ENCODE measurements around the gene PDE10A. TPM values are rescaled to one million over a fixed set of nuclear protein-coding genes. Genes with fewer than 3 reads are reported as not detected.
"Not testable (repeated sequence)": the region's sequence is repeated elsewhere in the genome, so short reads cannot be mapped to it uniquely, and the experiment has no call there.

The PDE10A gene
- total RNA-seq, 1 donor from 2014 or later = 62.7 TPM

DNA sequence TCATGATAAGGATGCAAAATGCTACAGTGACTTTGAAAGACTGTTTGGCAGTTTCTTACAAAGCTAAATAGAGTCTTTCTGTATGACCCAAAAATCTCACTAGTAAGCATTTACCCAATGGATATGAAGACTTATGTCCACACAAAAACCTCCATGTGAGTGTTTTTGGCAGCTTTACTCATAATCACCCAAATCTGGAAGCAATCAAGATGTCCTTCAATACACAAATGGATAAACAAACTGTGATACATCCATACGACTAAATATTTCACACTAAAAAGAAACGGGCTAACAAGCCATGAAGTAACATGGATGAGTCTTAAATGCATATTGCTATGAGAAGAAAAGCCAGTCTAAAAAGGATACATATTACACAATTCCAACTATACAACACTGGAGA lies 117.2 kb downstream of the PDE10A start:
- DNase-seq = no peak

DNA sequence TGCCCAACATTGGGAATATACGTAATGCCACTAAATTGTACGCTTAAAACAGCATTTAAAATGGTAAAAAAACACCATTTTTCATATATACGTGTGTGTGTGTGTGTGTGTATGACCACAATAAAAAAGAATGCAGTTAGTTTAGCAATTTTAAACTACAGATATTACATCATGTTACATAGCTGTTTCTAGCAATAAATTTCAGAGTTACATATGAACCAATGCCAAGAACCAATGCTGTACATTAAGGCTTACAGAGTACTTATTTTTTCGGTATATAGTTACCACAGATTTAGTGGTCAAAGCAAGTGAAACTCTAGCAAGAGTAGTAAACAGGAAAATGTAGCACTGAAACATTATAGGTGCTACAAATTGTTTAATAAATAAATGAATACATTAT lies 119.3 kb downstream of the PDE10A start:
- no peak for DNase-seq

DNA sequence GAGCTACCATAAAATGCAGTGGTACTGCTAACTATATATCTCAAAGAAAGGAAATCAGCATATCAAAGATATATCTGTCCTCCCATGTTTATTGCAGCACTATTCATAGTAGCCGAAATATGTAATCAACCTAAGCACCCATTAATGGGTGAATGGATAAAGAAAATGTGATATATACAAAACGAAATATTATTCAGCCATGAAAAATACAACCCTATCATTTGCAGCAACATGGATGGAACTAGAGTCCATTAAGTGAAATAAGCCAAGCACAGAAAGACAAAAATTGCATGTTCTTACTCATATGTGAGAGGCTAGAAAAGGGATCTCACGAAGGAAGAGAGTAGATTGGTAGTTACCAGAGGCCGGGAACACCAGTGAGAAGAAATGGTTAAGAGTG lies 126.1 kb downstream of the PDE10A start:
- no peak for DNase-seq

DNA sequence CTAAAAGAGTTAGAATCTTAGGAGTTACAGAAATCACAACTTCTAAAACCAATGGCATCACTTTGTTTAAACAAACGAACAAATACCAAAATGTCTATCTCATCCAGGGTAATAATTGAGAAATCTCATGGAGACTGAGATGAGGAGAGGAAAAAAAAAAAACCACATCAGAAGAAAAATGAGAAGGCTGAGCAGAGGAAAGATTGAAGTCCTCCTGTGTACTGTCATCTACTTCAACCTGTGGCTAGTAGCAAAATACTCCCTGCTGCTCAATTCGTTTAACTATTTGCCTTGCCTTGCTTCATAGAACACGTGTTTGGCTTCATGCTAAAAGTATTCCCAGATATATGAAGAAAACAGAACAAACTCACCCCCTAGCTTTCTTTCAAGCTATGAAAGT lies 143.7 kb downstream of the PDE10A start:
- no peak for DNase-seq

DNA sequence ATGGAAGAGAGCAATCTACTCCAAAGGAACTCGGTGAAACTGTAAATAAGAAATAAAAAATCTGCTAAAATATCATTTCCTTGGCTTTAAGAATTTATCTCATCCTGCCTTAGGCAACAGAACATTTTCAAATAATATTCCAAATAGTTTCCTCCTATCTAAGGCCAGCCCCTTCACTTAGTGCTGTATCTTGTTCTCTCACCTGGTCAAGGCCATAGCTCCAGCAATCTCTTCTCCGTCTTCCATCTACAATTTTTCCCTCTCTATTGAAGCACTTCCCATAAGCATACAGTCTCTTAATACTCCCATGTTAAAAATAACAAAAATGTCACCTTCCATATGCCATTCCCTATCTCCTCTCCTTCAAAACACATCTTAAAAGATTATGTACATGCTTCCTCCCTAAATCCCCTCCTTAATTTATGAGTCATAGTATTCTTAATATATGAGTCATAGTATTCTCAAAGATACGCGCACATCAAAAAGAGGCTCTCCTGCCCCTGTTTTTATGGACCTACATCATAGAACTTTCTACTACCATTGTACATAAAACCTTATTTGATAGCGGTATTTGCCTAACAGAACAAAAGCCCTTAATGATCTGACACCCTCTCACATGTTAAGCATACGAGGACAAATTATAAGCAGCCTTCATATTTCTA lies 146.9 kb downstream of the PDE10A start:
- DNase-seq = no peak

DNA sequence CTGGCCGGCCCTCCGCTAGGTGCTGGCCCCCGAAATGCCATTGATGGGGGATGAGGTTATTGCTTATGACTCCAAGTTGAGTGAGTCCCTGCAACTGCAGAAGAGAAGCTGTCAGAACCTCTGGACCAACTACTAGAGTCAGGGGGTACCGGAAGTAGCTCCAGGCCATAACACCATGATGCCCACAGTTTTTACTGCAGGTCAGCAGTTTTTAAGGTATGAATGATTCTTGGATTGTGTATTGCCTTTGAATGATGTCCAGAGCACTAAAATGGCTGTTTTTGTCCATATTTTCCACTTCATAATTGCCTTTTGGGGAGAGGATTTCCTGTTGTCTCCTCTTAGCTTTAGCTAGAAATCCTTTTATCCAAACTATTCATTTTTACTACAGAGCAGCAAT lies 148.4 kb downstream of the PDE10A start:
- DNase-seq = no peak

DNA sequence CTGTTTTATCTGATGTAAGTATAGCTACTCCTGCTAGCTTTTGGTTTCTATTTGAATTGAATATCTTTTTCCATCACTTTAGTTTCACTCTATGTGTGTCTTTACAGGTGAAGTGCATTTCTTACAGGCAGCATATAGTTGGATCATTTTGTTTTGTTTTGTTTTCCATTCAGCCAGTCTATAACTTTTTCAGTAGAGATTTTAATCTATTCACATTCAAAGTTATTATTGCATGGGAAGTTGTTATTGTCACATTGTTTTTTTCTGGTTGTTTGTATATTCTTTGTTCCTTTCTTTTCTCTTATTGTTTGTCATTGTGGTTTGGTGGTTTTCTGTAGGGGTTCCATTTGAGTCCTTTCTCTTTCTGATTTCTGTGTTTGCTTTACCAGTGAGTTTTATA lies 151.2 kb downstream of the PDE10A start:
- no peak for DNase-seq

DNA sequence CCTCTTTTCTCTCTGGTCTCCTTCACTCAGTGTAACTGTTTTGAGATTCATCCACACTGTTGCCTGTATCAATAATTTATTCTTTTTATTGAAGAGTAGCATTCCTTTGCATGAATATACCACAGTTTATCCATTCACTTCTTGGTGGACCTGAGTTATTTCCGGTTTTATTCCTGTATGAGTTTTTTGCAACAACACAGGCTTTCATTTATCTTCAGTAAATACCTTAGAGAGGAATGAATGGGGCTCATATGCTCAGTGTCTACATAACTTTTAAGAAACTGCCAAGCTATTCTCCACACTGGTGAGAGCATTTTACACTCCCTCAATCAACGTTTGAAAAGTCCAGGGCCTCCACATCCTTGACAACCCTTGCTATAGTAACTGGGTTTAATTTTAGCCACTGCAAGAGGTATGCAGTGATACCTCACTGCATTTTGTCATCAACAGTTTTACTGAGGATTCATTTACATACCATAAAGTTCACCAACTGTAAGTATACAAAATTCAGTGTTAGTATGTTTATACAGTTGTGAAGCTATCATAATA lies 154.6 kb downstream of the PDE10A start:
- no peak for DNase-seq

DNA sequence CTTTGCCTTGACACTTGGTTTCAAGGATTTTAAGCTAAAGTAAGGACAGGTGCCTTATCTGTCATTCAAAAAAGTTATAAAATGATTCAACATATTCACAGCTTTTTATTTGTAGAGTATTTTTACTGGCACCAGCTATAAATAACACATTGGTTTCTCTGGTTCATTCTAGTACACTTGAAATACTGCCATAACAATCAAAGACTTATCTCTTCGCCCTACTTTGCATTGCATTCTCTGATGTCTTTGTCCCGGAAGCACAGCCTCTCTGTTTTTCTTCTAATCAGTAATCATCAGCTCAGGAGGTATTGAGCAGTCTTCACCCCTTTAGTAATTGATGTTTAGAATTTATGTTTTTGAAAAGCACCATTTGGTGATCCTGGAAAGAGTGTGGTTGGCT lies 156.4 kb downstream of the PDE10A start:
- DNase-seq = no peak

DNA sequence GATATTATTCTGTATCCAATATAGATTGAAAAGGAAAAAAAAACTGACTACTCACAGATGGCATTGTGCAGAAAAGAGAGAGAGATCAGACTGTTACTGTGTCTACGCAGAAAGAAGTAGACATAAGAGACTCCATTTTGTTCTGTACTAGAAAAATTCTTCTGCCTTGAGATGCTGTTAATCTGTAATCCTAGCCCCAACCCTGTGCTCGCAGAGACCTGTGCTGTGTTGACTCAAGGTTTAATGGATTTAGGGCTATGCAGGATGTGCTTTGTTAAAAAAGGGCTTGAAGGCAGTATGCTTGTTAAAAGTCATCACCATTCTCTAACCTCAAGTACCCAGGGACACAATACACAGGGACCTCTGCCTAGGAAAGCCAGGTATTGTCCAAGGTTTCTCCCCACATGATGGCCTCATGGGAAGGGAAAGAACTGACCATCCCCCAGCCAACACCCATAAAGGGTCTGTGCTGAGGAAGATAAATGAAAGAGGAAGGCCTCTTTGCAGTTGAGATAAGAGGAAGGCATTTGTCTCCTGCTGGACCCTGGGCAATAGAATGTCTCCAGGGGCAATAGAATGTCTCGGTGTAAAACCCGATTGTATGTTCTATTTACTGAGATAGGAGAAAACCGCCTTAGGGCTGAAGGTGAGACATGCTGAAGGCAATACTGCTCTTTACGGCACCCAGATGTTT lies 162.7 kb downstream of the PDE10A start:
- DNase-seq = not testable (repeated sequence)

DNA sequence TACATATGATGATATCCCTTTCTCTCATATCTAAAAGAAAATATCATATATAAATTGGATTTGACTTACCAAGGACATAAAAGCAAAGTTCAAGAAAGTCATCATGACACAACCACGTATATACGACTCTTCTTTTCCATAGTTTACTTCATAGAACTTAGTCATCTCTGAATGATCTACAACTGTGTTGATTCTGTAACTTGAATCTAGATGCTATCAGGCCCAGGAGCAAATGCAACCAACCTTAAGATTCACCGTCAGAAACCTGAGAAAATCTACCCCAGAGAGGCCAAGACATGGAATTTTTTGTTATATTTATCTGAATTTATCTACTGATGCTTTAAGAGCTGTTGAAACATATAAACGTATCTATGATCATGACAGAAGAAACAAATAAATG lies 165.6 kb downstream of the PDE10A start:
- DNase-seq = no peak

DNA sequence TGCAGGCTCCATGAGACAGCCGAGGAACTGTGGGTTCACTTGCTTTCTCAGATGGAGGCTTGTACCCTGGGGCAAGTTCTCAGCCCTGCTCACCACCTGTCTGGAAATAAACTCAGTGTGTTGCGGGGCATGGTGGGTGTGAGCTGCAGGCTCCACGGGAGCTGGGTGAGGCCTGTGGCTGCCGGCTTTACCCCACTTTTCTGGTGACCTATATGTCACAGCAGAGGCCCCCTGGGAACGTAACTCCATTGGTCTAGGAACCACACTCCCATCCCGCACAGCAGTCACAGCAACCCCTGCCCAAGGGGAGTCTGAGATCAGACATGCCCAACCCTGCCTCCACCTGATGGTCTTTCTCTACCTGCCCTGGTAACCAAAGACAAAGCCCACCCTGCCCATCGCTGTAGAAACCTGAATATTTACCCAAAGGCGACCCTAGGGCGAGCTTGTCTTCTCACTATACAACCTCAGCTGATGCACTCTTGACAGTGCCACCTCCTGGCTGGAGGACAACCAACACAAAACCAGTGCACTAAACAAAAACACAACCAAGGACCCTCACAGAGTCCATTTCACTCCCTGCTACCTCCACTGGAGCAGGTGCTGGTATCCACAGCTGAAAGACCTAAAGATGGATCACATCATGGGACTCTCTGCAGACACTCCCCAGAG lies 174.3 kb downstream of the PDE10A start:
- no peak for DNase-seq

DNA sequence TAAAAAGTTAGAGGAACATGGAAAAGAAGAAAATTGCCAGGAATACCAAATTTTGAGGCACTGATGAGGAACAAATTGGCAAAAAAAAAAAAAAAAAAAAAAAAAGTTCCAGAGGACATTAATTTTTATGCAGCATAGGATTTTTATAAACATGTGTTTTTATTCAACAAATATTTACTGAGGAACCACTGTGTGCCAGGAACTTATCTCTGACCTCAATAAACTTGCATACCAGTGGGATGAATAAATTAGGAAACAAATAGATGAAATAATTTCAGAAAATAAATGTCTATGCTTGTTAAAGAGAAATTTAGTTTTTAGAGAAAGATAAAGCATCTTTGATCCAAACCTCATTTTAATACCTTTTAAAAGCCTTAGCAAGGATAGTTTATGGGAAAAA lies 175.1 kb downstream of the PDE10A start:
- no peak for DNase-seq

DNA sequence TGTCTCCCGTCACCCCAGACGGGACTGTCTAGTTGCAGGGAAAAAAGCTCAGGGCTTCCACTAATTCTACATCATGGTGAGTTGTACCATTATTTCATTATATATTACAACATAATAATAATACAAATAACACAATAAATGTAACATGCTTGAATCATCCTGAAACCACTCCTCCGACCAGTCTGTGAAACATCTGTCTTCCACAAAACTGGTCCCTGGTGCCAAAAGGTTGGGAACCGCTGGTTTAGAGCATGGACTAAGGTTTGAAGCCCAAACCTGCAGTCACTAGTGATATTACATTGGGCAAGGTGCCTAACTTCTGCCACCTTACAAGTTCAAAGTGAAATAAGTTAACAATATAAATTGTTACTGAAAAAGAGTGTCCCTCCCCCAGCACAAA lies 175.7 kb downstream of the PDE10A start:
- no peak for DNase-seq

DNA sequence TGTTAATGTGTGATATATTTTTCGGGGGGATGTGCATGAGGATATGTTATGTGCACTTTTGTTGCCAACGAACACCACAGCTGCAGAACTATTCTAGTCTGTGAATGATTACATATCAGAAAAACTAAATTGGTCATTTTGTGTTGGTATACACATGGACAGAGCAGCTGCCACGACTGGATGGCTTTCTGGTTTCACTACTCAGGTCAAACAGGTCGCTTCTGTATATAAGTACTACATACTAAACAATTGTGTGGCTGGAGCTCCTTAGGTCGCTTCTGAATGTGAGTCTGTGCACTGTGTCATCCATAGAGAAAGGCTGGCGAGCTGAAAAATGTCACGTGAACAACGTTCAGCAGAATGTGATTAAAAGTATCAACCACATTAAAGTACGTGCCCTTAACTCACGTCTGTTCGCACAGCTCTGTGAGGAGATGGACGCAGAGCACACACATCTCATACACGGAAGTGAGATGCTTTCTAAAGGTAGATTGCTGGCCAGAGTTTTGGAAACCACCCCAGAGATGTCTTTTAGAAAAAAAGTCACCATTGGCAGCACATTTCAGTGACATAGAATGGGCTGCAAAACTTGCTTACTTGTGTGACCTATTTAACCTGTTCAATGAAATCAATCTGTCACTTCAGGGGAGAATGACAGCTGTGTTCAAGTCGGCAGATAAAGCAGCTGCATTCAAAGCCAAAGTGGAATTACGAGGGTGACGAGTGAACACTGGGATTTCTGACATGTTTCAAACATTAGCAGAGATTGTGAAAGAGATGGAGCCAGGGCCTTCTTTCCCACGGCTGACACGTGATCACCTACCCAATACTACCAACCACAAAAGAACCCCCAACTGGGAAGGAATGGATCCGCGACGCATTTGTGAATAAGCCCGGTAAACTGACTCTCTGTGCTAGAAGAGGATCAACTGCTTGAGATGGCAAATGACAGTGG lies 176.6 kb downstream of the PDE10A start:
- no peak for DNase-seq

DNA sequence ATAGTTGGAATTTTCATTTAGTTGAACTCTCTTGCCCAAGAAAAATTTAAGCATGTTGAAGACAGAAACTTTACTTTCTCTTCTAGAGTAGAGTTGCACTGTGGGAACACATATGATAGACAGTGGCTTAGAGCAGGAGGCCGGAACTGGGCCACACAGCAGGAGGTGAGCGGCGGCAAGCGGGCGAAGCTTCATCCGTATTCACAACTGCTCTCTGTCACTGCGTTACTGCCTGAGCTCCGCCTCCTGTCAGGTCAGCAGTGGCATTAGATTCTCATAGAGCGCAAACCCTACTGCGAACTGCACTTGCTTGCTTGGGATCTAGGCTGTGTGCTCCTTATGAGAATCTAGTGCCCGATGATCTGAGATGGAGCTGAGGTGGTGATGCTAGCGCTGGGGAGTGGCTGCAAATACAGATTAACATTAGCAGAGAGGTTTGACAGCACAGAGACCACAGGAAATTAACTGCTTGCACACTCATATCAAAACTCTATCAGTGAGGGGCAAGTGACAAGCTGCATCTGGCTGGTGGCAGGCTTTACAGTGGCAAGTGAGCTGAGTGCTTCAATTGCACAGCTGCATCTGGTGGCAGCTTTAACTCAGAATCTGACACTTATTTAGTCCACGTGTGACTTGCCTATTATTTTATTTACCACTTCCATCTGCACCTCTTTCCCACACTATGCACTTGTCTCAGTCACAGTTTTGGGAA lies 178.7 kb downstream of the PDE10A start:
- DNase-seq = no peak

DNA sequence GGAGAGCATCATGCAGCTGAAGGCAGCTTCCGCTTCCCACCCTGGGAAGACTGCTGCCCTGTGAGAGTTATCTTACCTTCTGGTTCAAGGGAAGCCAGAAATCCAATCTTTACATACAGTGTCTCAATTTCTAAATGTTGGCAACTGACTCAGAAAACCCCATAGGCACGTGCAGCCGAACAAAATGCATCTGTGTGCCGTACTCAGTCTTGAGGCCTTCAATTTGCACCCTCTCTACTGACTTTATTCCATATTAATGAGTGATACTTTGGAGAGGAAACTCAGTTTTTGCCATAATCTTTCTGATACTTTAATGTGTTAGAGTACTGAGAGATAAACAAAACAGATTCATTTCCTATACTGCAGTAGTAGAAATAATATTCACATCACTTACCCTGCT lies 181.1 kb downstream of the PDE10A start:
- no peak for DNase-seq

DNA sequence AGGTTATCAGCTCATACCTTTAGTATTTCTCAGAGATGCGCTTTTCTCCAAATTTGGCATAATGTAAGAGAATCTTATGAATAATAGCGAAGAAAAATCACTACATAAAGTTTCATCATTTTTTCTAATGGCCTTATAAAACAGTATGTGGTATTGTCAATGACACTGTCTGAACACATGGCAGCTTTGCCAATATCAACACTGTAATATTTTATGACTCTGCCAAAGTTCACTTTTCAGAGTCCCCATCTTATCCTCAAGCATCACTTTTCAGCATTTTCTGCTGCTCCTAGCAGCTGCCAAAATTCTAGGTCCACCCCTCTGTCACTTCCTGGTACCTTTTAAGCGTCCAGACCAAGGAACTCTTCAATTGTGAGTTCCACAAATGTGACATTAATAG lies 182.1 kb downstream of the PDE10A start:
- no peak for DNase-seq

DNA sequence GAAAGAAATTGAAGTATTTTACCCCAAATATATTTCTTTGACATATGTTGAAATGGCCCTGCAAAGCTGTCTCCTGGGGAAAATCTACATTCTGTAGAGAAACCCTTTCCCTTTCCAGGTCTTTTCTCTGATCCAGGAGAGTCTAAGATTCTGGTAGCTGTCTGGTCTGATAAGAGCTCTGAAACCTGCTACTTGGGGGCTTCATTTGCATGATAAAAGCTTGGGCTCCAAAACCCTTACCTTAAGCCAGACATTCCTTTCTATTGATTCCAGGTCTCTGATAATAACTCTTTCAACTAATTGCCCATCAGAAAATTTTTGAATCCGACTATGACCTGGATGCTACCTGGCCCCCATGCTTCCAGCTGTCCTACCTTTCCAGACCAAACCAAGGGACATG lies 184.5 kb downstream of the PDE10A start:
- DNase-seq = no peak

DNA sequence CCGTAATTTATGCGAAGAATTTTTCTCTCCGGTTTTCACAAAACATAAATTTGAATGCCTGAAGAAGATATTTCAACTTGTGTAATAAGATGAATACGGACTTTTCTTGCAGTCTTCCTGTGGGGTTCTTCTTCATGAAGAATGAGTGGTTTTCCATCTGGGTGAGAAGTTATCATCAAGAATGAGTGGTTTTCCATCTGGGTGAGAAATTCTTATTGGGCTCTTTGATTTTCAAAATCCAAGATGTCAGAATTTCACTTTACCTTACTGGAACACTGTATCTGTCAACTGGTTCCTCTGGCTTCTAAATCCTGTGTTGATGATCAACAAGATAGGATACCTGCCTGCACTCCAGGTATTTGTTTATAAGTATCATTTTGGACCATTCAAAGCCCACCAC lies 193.6 kb downstream of the PDE10A start:
- DNase-seq = no peak

DNA sequence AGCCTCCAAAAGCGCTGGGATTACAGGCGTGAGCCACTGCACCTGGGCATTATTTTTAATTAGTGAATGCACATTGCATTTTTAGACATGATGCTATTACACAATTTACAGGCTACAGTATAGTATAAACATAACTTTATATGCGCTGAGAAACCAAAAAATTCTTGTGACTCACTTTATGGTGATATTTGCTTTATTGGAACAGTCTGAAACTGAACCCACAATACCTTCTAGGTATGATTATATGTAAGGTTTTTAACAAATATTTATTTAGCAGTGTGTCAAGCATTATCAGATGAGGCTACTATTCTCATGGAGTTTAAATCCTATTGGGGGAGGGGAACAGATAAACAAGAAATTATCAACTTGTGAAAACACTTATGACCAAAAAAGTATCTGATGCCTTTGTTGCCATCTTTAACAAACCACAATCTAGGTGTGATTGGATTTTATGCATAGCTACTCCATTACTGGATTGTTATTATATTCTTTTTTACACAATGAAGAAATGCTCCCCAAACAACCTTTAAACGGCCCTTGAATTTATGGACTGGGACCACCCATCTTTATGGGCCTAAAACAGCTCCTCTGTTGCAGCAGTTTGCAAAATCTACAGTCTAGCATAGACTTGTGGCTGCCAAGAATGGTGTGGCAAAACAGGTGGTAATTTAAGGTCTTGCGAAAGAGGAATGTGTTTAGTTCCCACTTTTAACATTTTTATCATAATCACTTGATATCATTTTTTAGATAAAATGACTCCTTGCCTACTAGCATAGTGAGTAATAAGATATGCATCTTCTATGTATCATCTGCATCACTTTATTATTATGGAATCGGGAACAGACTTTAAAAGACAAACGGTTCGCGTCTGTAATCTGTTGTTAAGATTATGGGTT lies 194.5 kb downstream of the PDE10A start:
- DNase-seq = no peak

All from occipital lobe (tissue), 2 donors.